HL-60 (cell line): ENCODE results near the gene TRA2B.

ENCODE experiments used
- DNase-seq, 2 experiments: peaks; one replicate each; pipeline ENCODE4 v3.0.0-alpha.2; 2010 to 2020; ENCODE audit warnings: low read depth in 1 of 2, low spot score in 1 of 2
- H3K27ac ChIP-seq: fragments of 250-450 bp; sonication (Bioruptor Pico); replicated peaks from 2 replicates; pipeline ENCODE4 v1.5.1; 2020; ENCODE audit warnings: mild to moderate bottlenecking, moderate library complexity
- H3K27me3 ChIP-seq: fragments of 250-450 bp; sonication (Bioruptor Pico); 2 replicates; pipeline ENCODE4 v1.5.1; 2021; ENCODE audit warnings: mild to moderate bottlenecking, moderate library complexity; ENCODE audit not compliant: insufficient read depth, poor library complexity, severe bottlenecking
- H3K4me3 ChIP-seq: replicated peaks from 2 replicates; pipeline ENCODE4 v1.5.1; 2011; ENCODE audit warnings: mild to moderate bottlenecking, control low read depth, low read length; ENCODE audit not compliant: insufficient read depth
- CTCF ChIP-seq: IDR thresholded peaks from one replicate; pipeline ENCODE4 v1.5.1; 2011; ENCODE audit warnings: low read length, control low read depth, inconsistent platforms; ENCODE audit not compliant: insufficient read depth
- GABPA ChIP-seq: IDR thresholded peaks from 2 replicates; pipeline ENCODE4 v1.6.1; 2012; ENCODE audit warnings: low read depth
- POLR2AphosphoS5 ChIP-seq: IDR thresholded peaks from 2 replicates; pipeline ENCODE4 v1.6.1; 2012; ENCODE audit warnings: low read depth
- REST ChIP-seq: IDR thresholded peaks from 2 replicates; pipeline ENCODE4 v1.6.1; 2012; ENCODE audit warnings: low read depth; ENCODE audit not compliant: insufficient replicate concordance
- SPI1 ChIP-seq: IDR thresholded peaks from 2 replicates; pipeline ENCODE4 v1.6.1; 2012; ENCODE audit warnings: low read depth, mild to moderate bottlenecking, borderline replicate concordance

Gene TRA2B

GRCh38 chr3:185983495-185984141 lies 45.8 kb upstream of the TRA2B start:
- no peak overlapping the region for H3K4me3 ChIP-seq
- TF ChIP-seq GABPA (no peak), SPI1 (no peak), POLR2AphosphoS5 (no peak), CTCF (peak; percentile 71), REST (no peak)
- no peaks in the 10 kb centered on the region for H3K27me3 ChIP-seq
- no peak overlapping the region for H3K27ac ChIP-seq
- DNase-seq, result peak in 1 of 2 experiments; percentile 59

- DNase-seq, result no peak
- TF ChIP-seq SPI1 (no peak), GABPA (no peak), POLR2AphosphoS5 (no peak), REST (no peak), CTCF (no peak)
Observed at GRCh38 chr3:185982632-185983031, 44.8 kb upstream of the TRA2B start.

GRCh38 chr3:185981621-185982020 lies 43.8 kb upstream of the TRA2B start:
- Histone ChIP-seq H3K27ac (no peak overlapping the region), H3K4me3 (no peak overlapping the region), H3K27me3 (no peaks in the 10 kb centered on the region)
- TF ChIP-seq POLR2AphosphoS5 (no peak), GABPA (no peak), REST (no peak), CTCF (no peak)
- DNase-seq, result no peak

More at GRCh38 chr3:185982632-185983031, 44.8 kb upstream of the TRA2B start:
- Histone ChIP-seq H3K27ac (no peak overlapping the region), H3K4me3 (no peak overlapping the region), H3K27me3 (no peaks in the 10 kb centered on the region)
